Osteocyte (in vitro differentiated cells): ENCODE results near the gene R3HDM4. TPM values are rescaled to one million over a fixed set of nuclear protein-coding genes. Genes with fewer than 3 reads are reported as not detected.

Experiments used
- DNase-seq: peaks from one replicate; pipeline ENCODE4 v3.0.0; 2021; ENCODE audit warnings: mixed read lengths; ENCODE audit not compliant: unreplicated experiment; ENCODE audit errors: extremely low spot score
- H3K27ac Mint-ChIP-seq: one replicate; pipeline ENCODE4 v1.8.0; 2021; ENCODE audit warnings: mild to moderate bottlenecking, mixed read lengths; ENCODE audit not compliant: unreplicated experiment
- H3K27me3 Mint-ChIP-seq: one replicate; pipeline ENCODE4 v1.8.0; 2021; ENCODE audit warnings: mixed read lengths; ENCODE audit not compliant: unreplicated experiment
- H3K36me3 Mint-ChIP-seq: one replicate; pipeline ENCODE4 v1.8.0; 2021; ENCODE audit warnings: mixed read lengths; ENCODE audit not compliant: unreplicated experiment
- H3K4me1 Mint-ChIP-seq: one replicate; pipeline ENCODE4 v1.8.0; 2021; ENCODE audit warnings: mixed read lengths; ENCODE audit not compliant: unreplicated experiment
- H3K4me3 Mint-ChIP-seq: one replicate; pipeline ENCODE4 v1.8.0; 2021; ENCODE audit warnings: mild to moderate bottlenecking, moderate library complexity, mixed read lengths; ENCODE audit not compliant: unreplicated experiment
- H3K9me3 Mint-ChIP-seq: one replicate; pipeline ENCODE4 v1.8.0; 2021; ENCODE audit warnings: mixed read lengths; ENCODE audit not compliant: unreplicated experiment
- total RNA-seq: library from RNA; stranded (reverse); gene quantifications from 2 replicates; pipeline ENCODE4 v1.2.1, GENCODE V29; 2021
- TF ChIP-seq, protein P1 (sequence below): fragments of 200-600 bp; sonication (generic); IDR thresholded peaks from 2 replicates; pipeline ENCODE4 v1.5.0; 2021; ENCODE audit warnings: antibody characterized with exemption, mild to moderate bottlenecking, moderate library complexity

R3HDM4 gene
- total RNA-seq, 1 donor from 2014 or later = 63.5 TPM

GRCh38 chr19:954272-954671 is 41.3 kb upstream of the R3HDM4 start:
- H3K9me3 Mint-ChIP-seq = no peaks in the 10 kb centered on the region
- H3K4me1 Mint-ChIP-seq = peaks cover 28% of the 10 kb centered on the region
- no peak for DNase-seq
- no peak overlapping the region for H3K27ac Mint-ChIP-seq
- H3K36me3 Mint-ChIP-seq = no peaks in the 10 kb centered on the region
- TF ChIP-seq, protein P1, sequence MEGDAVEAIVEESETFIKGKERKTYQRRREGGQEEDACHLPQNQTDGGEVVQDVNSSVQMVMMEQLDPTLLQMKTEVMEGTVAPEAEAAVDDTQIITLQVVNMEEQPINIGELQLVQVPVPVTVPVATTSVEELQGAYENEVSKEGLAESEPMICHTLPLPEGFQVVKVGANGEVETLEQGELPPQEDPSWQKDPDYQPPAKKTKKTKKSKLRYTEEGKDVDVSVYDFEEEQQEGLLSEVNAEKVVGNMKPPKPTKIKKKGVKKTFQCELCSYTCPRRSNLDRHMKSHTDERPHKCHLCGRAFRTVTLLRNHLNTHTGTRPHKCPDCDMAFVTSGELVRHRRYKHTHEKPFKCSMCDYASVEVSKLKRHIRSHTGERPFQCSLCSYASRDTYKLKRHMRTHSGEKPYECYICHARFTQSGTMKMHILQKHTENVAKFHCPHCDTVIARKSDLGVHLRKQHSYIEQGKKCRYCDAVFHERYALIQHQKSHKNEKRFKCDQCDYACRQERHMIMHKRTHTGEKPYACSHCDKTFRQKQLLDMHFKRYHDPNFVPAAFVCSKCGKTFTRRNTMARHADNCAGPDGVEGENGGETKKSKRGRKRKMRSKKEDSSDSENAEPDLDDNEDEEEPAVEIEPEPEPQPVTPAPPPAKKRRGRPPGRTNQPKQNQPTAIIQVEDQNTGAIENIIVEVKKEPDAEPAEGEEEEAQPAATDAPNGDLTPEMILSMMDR = no peak
- H3K27me3 Mint-ChIP-seq = no peaks in the 10 kb centered on the region
- H3K4me3 Mint-ChIP-seq = no peak overlapping the region

- Mint-ChIP-seq H3K27me3 (no peaks in the 10 kb centered on the region), H3K36me3 (no peaks in the 10 kb centered on the region), H3K4me3 (no peak overlapping the region), H3K27ac (no peak overlapping the region), H3K9me3 (no peaks in the 10 kb centered on the region), H3K4me1 (peaks cover 28% of the 10 kb centered on the region)
- DNase-seq = no peak
- TF ChIP-seq, protein P1 = no peak
Measured at GRCh38 chr19:953445-954271, 40.6 kb upstream of the R3HDM4 start.

DNA sequence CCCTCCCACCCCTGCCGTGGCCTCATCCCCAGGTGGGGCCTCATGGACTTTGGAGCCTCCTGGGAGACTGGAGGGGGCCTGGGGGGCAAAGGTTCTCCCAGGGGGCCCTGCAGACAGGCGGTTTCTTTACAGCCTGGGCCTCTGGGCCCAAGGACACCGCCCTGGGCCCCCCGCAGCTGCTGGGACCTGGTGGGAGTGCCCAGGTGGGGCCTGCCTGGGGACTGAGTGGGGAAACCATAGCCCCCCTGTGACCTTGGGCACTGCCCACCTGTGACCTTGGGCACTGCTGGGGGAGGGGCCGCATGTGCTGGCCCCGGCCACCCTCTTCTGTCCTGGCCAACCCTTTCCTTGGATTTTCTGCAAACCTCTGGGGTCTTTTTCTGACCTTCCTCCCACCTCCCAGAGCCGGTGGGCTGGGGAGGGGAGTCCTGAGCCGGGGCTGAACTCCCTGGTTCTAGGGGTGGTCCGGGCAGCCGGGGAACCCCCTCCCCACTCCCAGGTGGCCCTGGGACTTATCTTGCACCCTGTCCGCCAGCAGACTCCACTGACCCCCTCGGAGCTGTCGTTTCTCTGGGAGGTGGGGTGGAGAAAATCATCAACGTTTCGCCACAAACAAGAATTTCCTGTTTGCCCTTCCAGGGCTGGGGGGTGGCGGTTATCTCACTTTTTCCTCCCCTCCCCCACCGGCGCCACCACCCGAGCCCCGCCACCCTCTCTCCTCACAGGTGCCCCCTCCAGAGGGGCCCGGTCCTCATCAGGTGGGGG is 39.8 kb upstream of the R3HDM4 start:
- Mint-ChIP-seq H3K27ac (no peak overlapping the region), H3K36me3 (no peaks in the 10 kb centered on the region)
- no peak for DNase-seq

DNA sequence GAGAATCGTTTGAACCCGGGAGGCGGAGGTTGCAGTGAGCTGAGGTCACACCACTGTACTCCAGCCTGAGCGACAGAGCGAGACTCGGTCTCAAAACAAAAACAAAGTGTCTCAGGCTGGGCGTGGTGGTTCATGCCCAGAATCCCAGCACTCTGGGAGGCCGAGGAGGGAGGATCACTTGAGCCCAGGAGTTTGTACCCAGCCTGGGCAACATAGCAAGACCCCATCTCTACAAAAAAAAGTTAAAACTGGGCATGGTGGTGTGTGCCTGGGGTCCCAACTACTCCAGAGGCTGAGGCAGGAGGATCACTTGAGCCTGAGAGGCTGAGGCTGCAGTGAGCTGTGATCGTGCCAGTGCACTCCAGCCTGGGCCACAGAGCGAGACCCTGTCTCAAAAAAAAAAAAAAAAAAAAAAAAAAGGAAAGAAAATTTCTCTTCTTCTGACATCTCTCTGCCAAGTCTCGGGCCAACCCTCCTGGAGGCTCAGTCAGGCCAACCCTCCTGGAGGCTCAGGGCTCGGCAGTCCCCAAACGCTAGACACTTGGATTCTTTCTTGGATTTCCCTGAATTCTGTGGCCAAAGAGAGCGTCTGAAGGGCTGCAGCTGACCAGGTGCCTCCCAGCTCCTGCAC is 39.1 kb upstream of the R3HDM4 start:
- Mint-ChIP-seq H3K4me1 (peaks cover 28% of the 10 kb centered on the region), H3K36me3 (no peaks in the 10 kb centered on the region), H3K4me3 (no peak overlapping the region), H3K9me3 (no peaks in the 10 kb centered on the region), H3K27me3 (no peaks in the 10 kb centered on the region), H3K27ac (peak overlapping the region; percentile 75)
- TF ChIP-seq, protein P1 = no peak
- no peak for DNase-seq

More for the DNA sequence above, 39.8 kb upstream of the R3HDM4 start:
- TF ChIP-seq, protein P1 = no peak
- Mint-ChIP-seq H3K9me3 (no peaks in the 10 kb centered on the region), H3K4me3 (no peak overlapping the region), H3K27me3 (no peaks in the 10 kb centered on the region), H3K4me1 (peaks cover 28% of the 10 kb centered on the region)
